Measurements from ENCODE around the gene ZNF497. TPM values are rescaled to one million over a fixed set of nuclear protein-coding genes. Genes with fewer than 3 reads are reported as not detected.
"Not testable (repeated sequence)": the region's sequence is repeated elsewhere in the genome, so short reads cannot be mapped to it uniquely, and the experiment has no call there.

The ZNF497 gene
- total RNA-seq, 3 donors from 2014 or later, result 0.55 to 0.99 (median 0.98) TPM

DNA sequence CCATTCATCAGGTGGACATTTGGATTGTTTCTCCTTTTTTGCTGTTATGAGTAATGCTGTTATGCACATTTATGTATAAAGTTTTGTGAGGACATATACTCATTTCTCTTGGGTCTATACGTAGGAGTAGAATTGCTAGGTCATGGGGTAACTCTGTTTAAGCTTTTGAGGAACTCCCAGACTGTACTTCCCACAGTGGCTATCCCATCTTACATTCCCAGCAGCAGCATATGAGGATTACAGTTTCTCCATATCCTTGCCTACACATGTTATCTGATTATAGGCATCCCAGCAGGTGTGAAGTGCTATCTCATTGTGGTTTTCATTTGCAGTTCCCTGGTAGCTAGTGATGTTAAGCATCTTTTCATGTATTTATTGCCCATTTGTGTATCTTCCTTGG, 29.9 kb downstream of the ZNF497 start:
- no peak for DNase-seq
- Mint-ChIP-seq H3K27me3 (ENCODE audit: low read depth) (no peaks in the 10 kb centered on the region), H3K36me3 (ENCODE audit: insufficient read depth) (peaks cover 17% of the 10 kb centered on the region), H3K4me1 (ENCODE audit: low read depth) (peaks cover 1% of the 10 kb centered on the region), H3K9me3 (no peaks in the 10 kb centered on the region), H3K4me3 (no peak overlapping the region)
- ATAC-seq, result no peak

DNA sequence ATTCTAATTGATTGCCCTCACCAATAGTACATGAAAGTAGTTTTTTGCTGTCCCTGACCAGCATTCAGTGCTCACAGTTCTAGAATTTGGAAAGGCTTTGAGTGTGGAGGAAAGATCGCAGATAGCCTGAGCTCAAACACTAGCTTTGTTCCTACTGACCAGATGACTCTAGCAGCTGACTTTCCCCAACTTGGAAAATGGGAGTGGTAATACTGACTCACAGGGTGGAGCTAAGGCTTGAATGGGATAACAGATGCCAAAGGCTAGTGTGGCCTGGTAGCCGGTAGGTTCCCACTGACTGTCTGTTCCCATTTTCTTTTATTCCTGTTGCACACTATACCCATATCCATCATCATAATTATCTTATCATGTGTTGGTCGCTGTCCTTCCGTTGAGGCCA, 32.1 kb downstream of the ZNF497 start:
- H3K4me1 Mint-ChIP-seq (ENCODE audit: low read depth), result peaks cover 1% of the 10 kb centered on the region
- no peaks in the 10 kb centered on the region for H3K9me3 Mint-ChIP-seq
- no peak for DNase-seq
- no peak overlapping the region for H3K4me3 Mint-ChIP-seq
- no peaks in the 10 kb centered on the region for H3K27me3 Mint-ChIP-seq (ENCODE audit: low read depth)
- ATAC-seq, result no peak
- peaks cover 9% of the 10 kb centered on the region for H3K36me3 Mint-ChIP-seq (ENCODE audit: insufficient read depth)

- no peak for DNase-seq
- H3K36me3 Mint-ChIP-seq (ENCODE audit: insufficient read depth), result peaks cover 3% of the 10 kb centered on the region
- H3K27me3 Mint-ChIP-seq (ENCODE audit: low read depth), result no peaks in the 10 kb centered on the region
- H3K9me3 Mint-ChIP-seq, result no peaks in the 10 kb centered on the region
- ATAC-seq, result no peak
- H3K4me3 Mint-ChIP-seq, result no peak overlapping the region
- H3K4me1 Mint-ChIP-seq (ENCODE audit: low read depth), result peaks cover 1% of the 10 kb centered on the region
These were observed 33.6 kb downstream of the ZNF497 start for GRCh38 chr19:58328999-58329398.

DNA sequence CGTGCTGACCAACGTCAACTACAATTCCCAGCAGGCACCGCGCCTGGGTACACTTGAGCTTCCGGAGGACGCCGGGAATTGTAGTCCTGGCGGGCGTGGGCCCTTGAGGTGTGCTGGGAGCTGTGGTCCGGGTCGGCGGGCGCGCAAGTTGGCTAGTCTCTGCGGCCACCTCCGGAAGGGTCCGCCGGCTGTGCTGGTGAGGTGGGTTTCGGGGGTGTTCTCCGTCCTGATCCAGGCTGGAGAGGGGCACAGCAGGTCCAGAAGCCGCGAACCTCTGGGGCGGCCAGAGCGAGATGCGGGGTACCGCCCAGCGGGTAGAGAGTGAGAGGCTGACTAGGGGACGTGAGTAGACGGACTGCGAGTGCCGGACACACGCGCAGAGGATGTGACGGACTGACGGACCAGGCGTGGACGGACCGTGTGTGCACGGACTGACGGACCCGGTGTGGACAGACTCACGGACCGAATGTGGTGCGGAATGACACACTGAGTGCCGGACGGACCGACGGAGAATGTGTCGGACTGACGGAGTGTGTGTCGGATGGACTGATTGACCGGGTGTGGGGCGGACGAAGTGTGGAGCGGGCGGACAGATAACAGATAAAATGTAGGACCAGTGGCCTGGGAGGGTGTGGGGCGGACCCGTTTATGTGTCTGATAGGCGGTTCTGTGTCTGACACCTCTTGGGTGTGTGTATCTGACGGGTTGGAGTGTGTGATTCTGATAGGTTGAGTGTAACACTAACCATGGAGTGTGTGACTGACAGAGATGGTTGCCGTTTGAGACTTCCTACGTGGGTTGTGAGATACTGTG, 35.4 kb downstream of the ZNF497 start, which contains the start of gene ZSCAN22:
Gene ZSCAN22 (plus strand): TSS at position 81 of the 813 bp plus-strand sequence. CDS start 7,809 bp downstream, outside the sequence.
- H3K27me3 Mint-ChIP-seq (ENCODE audit: low read depth), result no peaks in the 10 kb centered on the region
- peak; percentile 81 for DNase-seq
- peaks cover 1% of the 10 kb centered on the region for H3K4me1 Mint-ChIP-seq (ENCODE audit: low read depth)
- H3K36me3 Mint-ChIP-seq (ENCODE audit: insufficient read depth), result peaks cover 4% of the 10 kb centered on the region
- ATAC-seq, result peak; percentile 88 to 90
- no peaks in the 10 kb centered on the region for H3K9me3 Mint-ChIP-seq
- H3K4me3 Mint-ChIP-seq, result no peak within 1 kb of the TSS

- Mint-ChIP-seq H3K4me3 (no peak overlapping the region), H3K36me3 (ENCODE audit: insufficient read depth) (peaks cover 6% of the 10 kb centered on the region), H3K4me1 (ENCODE audit: low read depth) (peaks cover 1% of the 10 kb centered on the region), H3K27me3 (ENCODE audit: low read depth) (no peaks in the 10 kb centered on the region), H3K9me3 (no peaks in the 10 kb centered on the region)
- DNase-seq, result no peak
- ATAC-seq, result peak; percentile 9 to 35
These were observed 36.0 kb downstream of the ZNF497 start for GRCh38 chr19:58326501-58326913.

DNA sequence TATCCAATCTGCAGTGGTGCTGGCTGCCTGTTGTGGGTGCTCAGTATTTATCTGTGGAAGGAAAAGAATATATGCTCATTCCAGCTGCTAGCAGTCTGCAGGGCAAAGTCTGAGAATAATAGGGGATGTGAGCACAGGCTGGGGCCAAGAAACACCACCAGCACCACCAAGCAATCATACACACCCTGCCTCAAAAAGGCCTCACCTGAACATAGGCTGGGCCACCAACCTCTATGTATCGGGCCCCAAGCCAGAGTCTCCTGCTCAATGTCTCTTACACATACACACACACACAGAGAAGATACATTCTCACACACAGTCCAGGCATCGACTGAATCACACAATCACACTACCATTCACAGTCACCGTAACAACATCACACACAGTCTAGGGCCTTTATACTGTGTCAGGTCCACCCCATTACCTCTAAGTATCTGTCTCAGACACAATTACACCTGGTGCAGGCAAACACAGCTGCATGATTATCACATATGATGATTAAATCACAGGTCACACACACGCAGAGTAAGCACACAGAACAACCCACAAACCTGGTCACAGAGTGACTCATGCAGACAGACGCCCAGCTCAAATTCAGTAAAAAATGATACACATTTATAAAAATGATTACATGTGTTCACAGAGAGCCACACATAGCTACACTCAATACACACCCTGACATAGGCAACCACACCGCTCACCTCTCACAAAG, 37.1 kb downstream of the ZNF497 start:
- Mint-ChIP-seq H3K4me3 (no peak overlapping the region), H3K27me3 (ENCODE audit: low read depth) (no peaks in the 10 kb centered on the region), H3K9me3 (no peaks in the 10 kb centered on the region), H3K4me1 (ENCODE audit: low read depth) (peaks cover 1% of the 10 kb centered on the region), H3K36me3 (ENCODE audit: insufficient read depth) (peaks cover 5% of the 10 kb centered on the region)
- DNase-seq (no peak), ATAC-seq (peak in 1 of 2 donors; percentile 8)

DNA sequence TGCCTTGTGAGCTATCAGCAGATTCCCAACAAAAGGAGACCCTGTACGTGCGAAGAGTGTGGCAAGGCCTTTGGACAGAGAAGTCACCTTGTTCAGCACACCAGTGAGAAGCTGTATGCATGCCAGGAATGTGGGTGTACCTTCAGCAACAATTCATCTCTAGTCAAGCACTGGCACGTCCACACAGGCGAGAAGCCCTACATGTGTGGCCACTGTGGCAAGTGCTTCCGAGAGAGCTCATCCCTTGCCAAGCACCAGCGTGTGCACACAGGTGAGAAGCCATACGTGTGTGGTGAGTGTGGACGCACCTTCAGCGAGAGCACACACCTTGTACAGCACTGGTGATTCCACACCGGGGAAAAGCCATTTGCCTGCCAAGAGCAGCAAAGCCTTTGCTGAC, 43.3 kb downstream of the ZNF497 start:
- H3K9me3 Mint-ChIP-seq, result no peaks in the 10 kb centered on the region
- H3K36me3 Mint-ChIP-seq (ENCODE audit: insufficient read depth), result peaks cover 13% of the 10 kb centered on the region
- no peaks in the 10 kb centered on the region for H3K4me1 Mint-ChIP-seq (ENCODE audit: low read depth)
- H3K27me3 Mint-ChIP-seq (ENCODE audit: low read depth), result no peaks in the 10 kb centered on the region
- DNase-seq, result no peak
- no peak for ATAC-seq
- H3K4me3 Mint-ChIP-seq, result no peak overlapping the region

GRCh38 chr19:58318297-58318696, 44.3 kb downstream of the ZNF497 start:
- no peaks in the 10 kb centered on the region for H3K27me3 Mint-ChIP-seq (ENCODE audit: low read depth)

DNA sequence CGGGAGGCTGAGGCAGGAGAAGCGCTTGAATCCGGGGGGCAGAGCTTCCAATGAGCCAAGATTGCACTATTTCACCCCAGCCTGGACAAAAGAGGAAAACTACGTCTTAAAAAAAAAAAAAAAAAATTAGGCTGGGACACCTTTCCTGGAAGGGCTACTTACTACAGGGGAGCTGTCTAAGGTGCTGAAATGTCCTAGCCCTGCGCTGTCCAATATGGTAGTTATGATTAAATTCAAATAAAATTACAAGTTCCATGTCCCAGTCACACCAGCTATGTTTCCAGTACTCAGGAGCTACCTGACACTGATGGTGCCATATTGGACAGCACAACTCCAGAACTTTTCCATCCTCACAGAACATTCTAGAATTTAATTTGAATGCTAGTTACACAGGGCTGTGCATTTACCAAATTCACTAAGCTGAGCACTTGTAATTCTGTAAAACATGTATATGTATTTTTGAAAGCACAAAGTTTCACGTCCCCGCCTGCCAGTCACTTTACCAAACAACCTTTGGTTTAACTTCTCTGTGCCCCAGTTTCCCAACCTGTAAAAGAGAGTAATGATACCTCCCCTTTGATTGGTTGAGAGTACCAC, 45.0 kb downstream of the ZNF497 start:
- no peak overlapping the region for H3K4me3 Mint-ChIP-seq
- peaks cover 20% of the 10 kb centered on the region for H3K36me3 Mint-ChIP-seq (ENCODE audit: insufficient read depth)
- H3K27me3 Mint-ChIP-seq (ENCODE audit: low read depth), result no peaks in the 10 kb centered on the region
- H3K9me3 Mint-ChIP-seq, result no peaks in the 10 kb centered on the region
- ATAC-seq, result no peak
- H3K4me1 Mint-ChIP-seq (ENCODE audit: low read depth), result no peaks in the 10 kb centered on the region
- no peak for DNase-seq

More at GRCh38 chr19:58318297-58318696, 44.3 kb downstream of the ZNF497 start:
- no peak overlapping the region for H3K4me3 Mint-ChIP-seq
- H3K9me3 Mint-ChIP-seq, result no peaks in the 10 kb centered on the region
- H3K4me1 Mint-ChIP-seq (ENCODE audit: low read depth), result no peaks in the 10 kb centered on the region
- no peak for ATAC-seq
- H3K36me3 Mint-ChIP-seq (ENCODE audit: insufficient read depth), result peaks cover 15% of the 10 kb centered on the region
- no peak for DNase-seq

- DNase-seq (no peak), ATAC-seq (no peak)
- Mint-ChIP-seq H3K27me3 (ENCODE audit: low read depth) (no peaks in the 10 kb centered on the region), H3K9me3 (no peaks in the 10 kb centered on the region), H3K4me3 (no peak overlapping the region), H3K4me1 (ENCODE audit: low read depth) (no peaks in the 10 kb centered on the region), H3K36me3 (ENCODE audit: insufficient read depth) (peaks cover 33% of the 10 kb centered on the region)
These were observed 47.0 kb downstream of the ZNF497 start for GRCh38 chr19:58315580-58315979.

DNA sequence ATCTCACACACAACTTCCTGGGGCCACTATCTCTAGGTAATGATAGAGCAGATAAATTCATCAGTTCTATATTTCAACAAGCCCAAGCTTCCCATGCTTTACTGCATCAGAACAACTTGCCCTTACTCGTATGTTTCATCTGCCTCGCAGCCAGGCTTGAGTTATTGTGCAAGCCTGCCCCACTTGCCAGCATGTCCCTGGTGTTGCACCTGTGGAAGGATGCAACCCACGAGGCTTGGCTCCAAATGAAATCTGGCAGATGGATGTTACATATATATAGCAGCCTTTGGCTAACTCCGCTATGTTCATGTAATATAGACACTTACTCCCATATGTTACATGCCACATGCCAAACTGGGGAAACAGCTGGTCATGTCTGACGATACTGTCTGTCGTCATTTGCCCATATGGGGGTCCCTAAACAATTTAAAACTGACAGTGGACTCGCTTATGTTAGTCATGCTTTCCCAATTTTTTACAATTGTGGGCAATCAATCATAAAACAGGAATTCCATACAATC, 51.1 kb downstream of the ZNF497 start:
- H3K4me1 Mint-ChIP-seq (ENCODE audit: low read depth), result peaks cover 28% of the 10 kb centered on the region
- no peaks in the 10 kb centered on the region for H3K9me3 Mint-ChIP-seq
- DNase-seq, result no peak
- peaks cover 59% of the 10 kb centered on the region for H3K36me3 Mint-ChIP-seq (ENCODE audit: insufficient read depth)
- H3K4me3 Mint-ChIP-seq, result no peak overlapping the region
- H3K27me3 Mint-ChIP-seq (ENCODE audit: low read depth), result no peaks in the 10 kb centered on the region
- ATAC-seq, result no peak

GRCh38 chr19:58310685-58311084, 51.9 kb downstream of the ZNF497 start:
- Mint-ChIP-seq H3K4me1 (ENCODE audit: low read depth) (peaks cover 35% of the 10 kb centered on the region), H3K36me3 (ENCODE audit: insufficient read depth) (peaks cover 64% of the 10 kb centered on the region)
- ATAC-seq; H3K27me3 Mint-ChIP-seq (ENCODE audit: low read depth); H3K4me3 Mint-ChIP-seq; DNase-seq; H3K9me3 Mint-ChIP-seq: not testable (repeated sequence)

- no peaks in the 10 kb centered on the region for H3K27me3 Mint-ChIP-seq (ENCODE audit: low read depth)
- peaks cover 52% of the 10 kb centered on the region for H3K36me3 Mint-ChIP-seq (ENCODE audit: insufficient read depth)
- H3K9me3 Mint-ChIP-seq, result no peaks in the 10 kb centered on the region
- H3K4me3 Mint-ChIP-seq, result peak overlapping the region; percentile 31
- peaks cover 49% of the 10 kb centered on the region for H3K4me1 Mint-ChIP-seq (ENCODE audit: low read depth)
- ATAC-seq (no peak), DNase-seq (no peak)
These were observed 54.8 kb downstream of the ZNF497 start for GRCh38 chr19:58307736-58308135.

GRCh38 chr19:58305932-58306323, 56.6 kb downstream of the ZNF497 start:
- H3K4me3 Mint-ChIP-seq, result peak overlapping the region; percentile 98
- DNase-seq, result no peak

More at GRCh38 chr19:58305932-58306323, 56.6 kb downstream of the ZNF497 start:
- peaks cover 39% of the 10 kb centered on the region for H3K36me3 Mint-ChIP-seq (ENCODE audit: insufficient read depth)
- H3K4me1 Mint-ChIP-seq (ENCODE audit: low read depth), result peaks cover 49% of the 10 kb centered on the region
- ATAC-seq, result no peak
- H3K27me3 Mint-ChIP-seq (ENCODE audit: low read depth), result no peaks in the 10 kb centered on the region
- no peaks in the 10 kb centered on the region for H3K9me3 Mint-ChIP-seq
